SK-N-SH (cell line): ENCODE results near the gene GRAMD1B. TPM values are rescaled to one million over a fixed set of nuclear protein-coding genes. Genes with fewer than 3 reads are reported as not detected.

Experiments
- CTCF ChIA-PET: fragments of 300-600, 350-600 bp; formaldehyde crosslinking; extraction: SDS; loops from one replicate; lab custom pipeline; 2021; lab: Yijun Ruan, JAX
- POLR2A ChIA-PET: fragments of 350-600 bp; sonication (Branson Sonifier 250); formaldehyde crosslinking; extraction: SDS; loops from one replicate; lab custom pipeline; 2020; ENCODE audit warnings: antibody characterized with exemption, inconsistent platforms; lab: Yijun Ruan, JAX
- DNase-seq: peaks from one replicate; pipeline ENCODE4 v3.0.0; 2012
- H2AFZ ChIP-seq: fragments of 200-600 bp; sonication (generic); 2 replicates; pipeline ENCODE4 v1.8.1; 2016; ENCODE audit warnings: antibody characterized with exemption, mild to moderate bottlenecking, low read depth
- H3F3A ChIP-seq: fragments of 200-600 bp; sonication (generic); replicated peaks from 2 replicates; pipeline ENCODE3; 2016; ENCODE audit warnings: antibody characterized with exemption, mild to moderate bottlenecking; ENCODE audit not compliant: insufficient read depth
- H3K27ac ChIP-seq, 2 experiments: fragments of 200-500 bp in 1 of 2; fragments of 200-600 bp in 1 of 2; sonication (Bioruptor generic) in 1 of 2; sonication (generic), shearing (Covaris generic) in 1 of 2; 2 replicates each; pipeline versions ENCODE4 v1.5.1 to v1.6.1; 2014 to 2016; ENCODE audit warnings: low read depth in 2 of 2, inconsistent platforms in 1 of 2, low read length in 1 of 2, mild to moderate bottlenecking in 1 of 2, mixed read lengths in 1 of 2
- H3K27me3 ChIP-seq: fragments of 200-600 bp; sonication (generic), shearing (Covaris generic); 2 replicates; pipeline ENCODE4 v1.6.1; 2016; ENCODE audit warnings: mixed run types; ENCODE audit not compliant: insufficient read depth
- H3K36me3 ChIP-seq, 2 experiments: fragments of 200-500 bp in 1 of 2; fragments of 200-600 bp in 1 of 2; sonication (Bioruptor generic) in 1 of 2; sonication (generic) in 1 of 2; replicated peaks in 1 of 2; 2 replicates each; pipeline versions ENCODE3 to v1.5.1; 2014 to 2016; ENCODE audit warnings: low read length in 1 of 2, mild to moderate bottlenecking in 1 of 2; ENCODE audit not compliant: insufficient read depth in 2 of 2, control insufficient read depth in 1 of 2
- H3K4me1 ChIP-seq, 2 experiments: fragments of 200-500 bp in 1 of 2; fragments of 200-600 bp in 1 of 2; sonication (Bioruptor generic) in 1 of 2; sonication (generic), shearing (Covaris generic) in 1 of 2; 2 replicates each; pipeline versions ENCODE4 v1.5.1 to v1.6.1; 2014 to 2016; ENCODE audit warnings: low read depth in 1 of 2, low read length in 1 of 2, mixed run types in 1 of 2; ENCODE audit not compliant: insufficient read depth in 2 of 2, control insufficient read depth in 1 of 2
- H3K4me2 ChIP-seq: fragments of 200-600 bp; sonication (generic), shearing (Covaris generic); 2 replicates; pipeline ENCODE4 v1.6.1; 2017; ENCODE audit warnings: mixed run types
- H3K4me3 ChIP-seq, 2 experiments: fragments of 200-500 bp in 1 of 2; fragments of 200-600 bp in 1 of 2; sonication (Bioruptor generic) in 1 of 2; sonication (generic), shearing (Covaris generic) in 1 of 2; 2 replicates each; pipeline versions ENCODE4 v1.5.1 to v1.8.1; 2014 to 2016; ENCODE audit warnings: low read depth in 2 of 2, inconsistent platforms in 1 of 2, low read length in 1 of 2, mild to moderate bottlenecking in 1 of 2, mixed read lengths in 1 of 2, moderate library complexity in 1 of 2
- H3K79me2 ChIP-seq: fragments of 200-600 bp; sonication (generic); 2 replicates; pipeline ENCODE4 v1.8.1; 2017; ENCODE audit warnings: mild to moderate bottlenecking; ENCODE audit not compliant: insufficient read depth
- H3K9ac ChIP-seq: fragments of 200-600 bp; sonication (generic); 2 replicates; pipeline ENCODE4 v1.6.1; 2017; ENCODE audit warnings: mixed run types
- H3K9me2 ChIP-seq: fragments of 200-600 bp; sonication (generic); 2 replicates; pipeline ENCODE4 v1.6.1; 2017; ENCODE audit warnings: mixed run types
- H3K9me3 ChIP-seq: fragments of 200-600 bp; sonication (generic); 2 replicates; pipeline ENCODE4 v1.6.1; 2017; ENCODE audit warnings: mixed run types, mild to moderate bottlenecking, moderate library complexity
- H4K20me1 ChIP-seq: fragments of 200-600 bp; sonication (generic); 2 replicates; pipeline ENCODE4 v1.6.1; 2017; ENCODE audit warnings: mild to moderate bottlenecking, mixed run types; ENCODE audit not compliant: insufficient read depth
- CHD2 ChIP-seq: fragments of 150-350 bp; IDR thresholded peaks from 2 replicates; pipeline ENCODE4 v1.6.1; 2018; ENCODE audit warnings: low read length; ENCODE audit not compliant: partially characterized antibody
- ELF1 ChIP-seq: IDR thresholded peaks from 2 replicates; pipeline ENCODE4 v1.4.0; 2012
- FOXM1 ChIP-seq: IDR thresholded peaks from 2 replicates; pipeline ENCODE4 v1.4.0; 2012; ENCODE audit warnings: low read depth, mild to moderate bottlenecking
- GABPA ChIP-seq: IDR thresholded peaks from 2 replicates; pipeline ENCODE4 v1.4.0; 2012; ENCODE audit warnings: low read depth, mild to moderate bottlenecking
- JUND ChIP-seq: IDR thresholded peaks from 2 replicates; pipeline ENCODE4 v1.4.0; 2012
- MAX ChIP-seq: IDR thresholded peaks from 2 replicates; pipeline ENCODE4 v1.4.0; 2012; ENCODE audit warnings: low read depth
- MEF2A ChIP-seq: IDR thresholded peaks from 2 replicates; pipeline ENCODE4 v1.4.0; 2012; ENCODE audit warnings: low read depth, borderline replicate concordance
- MXI1 ChIP-seq: IDR thresholded peaks from 2 replicates; pipeline ENCODE4 v1.6.1; 2012; ENCODE audit warnings: mild to moderate bottlenecking, low read depth, low read length, improper control_type of control experiment
- NFIC ChIP-seq: IDR thresholded peaks from 2 replicates; pipeline ENCODE4 v1.4.0; 2012; ENCODE audit warnings: borderline replicate concordance
- SIN3A ChIP-seq: IDR thresholded peaks from 2 replicates; pipeline ENCODE4 v1.6.1; 2012; ENCODE audit warnings: low read depth, mild to moderate bottlenecking, low read length, moderate library complexity, borderline replicate concordance
- TAF1 ChIP-seq: IDR thresholded peaks from 2 replicates; pipeline ENCODE4 v1.6.1; 2012; ENCODE audit warnings: low read depth, mild to moderate bottlenecking, low read length, moderate library complexity, borderline replicate concordance
- TCF12 ChIP-seq: IDR thresholded peaks from 2 replicates; pipeline ENCODE4 v1.4.0; 2012
- YY1 ChIP-seq: IDR thresholded peaks from 2 replicates; pipeline ENCODE4 v1.4.0; 2012; ENCODE audit warnings: low read depth, mild to moderate bottlenecking
- WGBS: methylation state at CpG from one replicate; pipeline ENCODE4 v1.1.6; 2017; ENCODE audit warnings: low lambda C conversion rate; 5-methylcytosine and 5-hydroxymethylcytosine counted together
- polyA plus RNA-seq, 3 experiments: library from polyadenylated mRNA; depleted of rRNA; stranded (reverse); fragments of >200 nt; gene quantifications; 2 replicates each; pipeline ENCODE4 v1.2.3, GENCODE V29; 2012
- TF ChIP-seq, protein P1 (sequence below): fragments of 150-350 bp; IDR thresholded peaks from 2 replicates; pipeline ENCODE4 v1.6.1; 2017; ENCODE audit warnings: antibody characterized with exemption, low read length, low read depth, borderline replicate concordance
- TF ChIP-seq, protein P2 (sequence below): IDR thresholded peaks from 2 replicates; pipeline ENCODE4 v1.4.0; 2012; ENCODE audit warnings: low read depth, borderline replicate concordance
- TF ChIP-seq, protein P3 (sequence below): IDR thresholded peaks from 2 replicates; pipeline ENCODE4 v1.4.0; 2012; ENCODE audit warnings: low read depth, borderline replicate concordance

The GRAMD1B gene
- polyA plus RNA-seq, 1 of the 3 experiments (the other 2 are of a cell fraction) = 14.5 TPM

GRCh38 chr11:123413636-123414035 is 16.4 kb upstream of the GRAMD1B start:
- H3K79me2 ChIP-seq = no peaks in the 10 kb centered on the region
- TF ChIP-seq ELF1 = no peak
- TF ChIP-seq NFIC = no peak
- no peak for TF ChIP-seq YY1
- no peak for TF ChIP-seq MEF2A
- TF ChIP-seq CHD2 = no peak
- TF ChIP-seq GABPA = no peak
- no peak for TF ChIP-seq JUND
- TF ChIP-seq MXI1 = no peak
- TF ChIP-seq, protein P1, sequence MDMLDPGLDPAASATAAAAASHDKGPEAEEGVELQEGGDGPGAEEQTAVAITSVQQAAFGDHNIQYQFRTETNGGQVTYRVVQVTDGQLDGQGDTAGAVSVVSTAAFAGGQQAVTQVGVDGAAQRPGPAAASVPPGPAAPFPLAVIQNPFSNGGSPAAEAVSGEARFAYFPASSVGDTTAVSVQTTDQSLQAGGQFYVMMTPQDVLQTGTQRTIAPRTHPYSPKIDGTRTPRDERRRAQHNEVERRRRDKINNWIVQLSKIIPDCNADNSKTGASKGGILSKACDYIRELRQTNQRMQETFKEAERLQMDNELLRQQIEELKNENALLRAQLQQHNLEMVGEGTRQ = no peak
- TF ChIP-seq, protein P2, sequence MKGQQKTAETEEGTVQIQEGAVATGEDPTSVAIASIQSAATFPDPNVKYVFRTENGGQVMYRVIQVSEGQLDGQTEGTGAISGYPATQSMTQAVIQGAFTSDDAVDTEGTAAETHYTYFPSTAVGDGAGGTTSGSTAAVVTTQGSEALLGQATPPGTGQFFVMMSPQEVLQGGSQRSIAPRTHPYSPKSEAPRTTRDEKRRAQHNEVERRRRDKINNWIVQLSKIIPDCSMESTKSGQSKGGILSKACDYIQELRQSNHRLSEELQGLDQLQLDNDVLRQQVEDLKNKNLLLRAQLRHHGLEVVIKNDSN = no peak
- no peak for TF ChIP-seq MAX
- H3K27ac ChIP-seq = no peak overlapping the region
- H2AFZ ChIP-seq = no peak overlapping the region
- H3K36me3 ChIP-seq = no peaks in the 10 kb centered on the region
- no peaks in the 10 kb centered on the region for H3K9me3 ChIP-seq
- no peak overlapping the region for H3K4me2 ChIP-seq
- H3K9me2 ChIP-seq = no peaks in the 10 kb centered on the region
- no peaks in the 10 kb centered on the region for H4K20me1 ChIP-seq
- 78% methylated on average over 5 of the region's 6 CpGs for WGBS
- POLR2A ChIA-PET = no interaction called here
- H3F3A ChIP-seq = no peaks in the 10 kb centered on the region
- H3K4me3 ChIP-seq = no peak overlapping the region
- CTCF ChIA-PET = interaction anchor here (1.0 to 1.6 kb wide), 2 partner anchors 65 to 153 kb away, joined by 3 read pairs; no protein-coding TSS in a partner anchor
- no peaks in the 10 kb centered on the region for H3K27me3 ChIP-seq
- no peak overlapping the region for H3K9ac ChIP-seq
- no peak for DNase-seq
- H3K4me1 ChIP-seq = peaks cover 0 to 11% of the 10 kb centered on the region in 2 experiments; a peak in 2 of 4 replicates

DNA sequence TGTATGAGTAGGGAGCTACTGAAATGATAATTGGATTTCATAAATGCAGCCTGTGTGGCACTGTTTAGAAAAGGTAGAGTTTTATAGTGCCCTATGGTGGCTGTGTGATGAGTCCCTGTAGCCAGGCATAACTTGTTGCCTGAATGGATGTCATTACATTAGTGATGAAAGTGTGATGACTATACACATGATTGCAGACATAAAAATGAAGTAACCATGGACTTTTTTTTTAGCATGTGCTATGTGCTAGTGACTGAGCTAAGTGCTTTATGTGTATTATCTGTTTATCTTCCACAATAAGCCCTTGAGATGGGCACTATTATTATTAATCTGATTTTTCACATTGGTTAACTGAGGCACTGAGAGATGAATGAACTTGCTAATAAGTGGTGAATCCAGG is 13.5 kb upstream of the GRAMD1B start:
- ChIA-PET POLR2A (no interaction called here), CTCF (interaction anchor here (0.7 to 4.0 kb wide), 3 partner anchors 10 to 155 kb away, joined by 3 to 25 read pairs (median 5); no protein-coding TSS in a partner anchor)
- Histone ChIP-seq H4K20me1 (no peaks in the 10 kb centered on the region), H3K4me2 (no peak overlapping the region), H2AFZ (no peak overlapping the region), H3K27me3 (no peaks in the 10 kb centered on the region), H3K4me1 (no peaks in the 10 kb centered on the region), H3K79me2 (no peaks in the 10 kb centered on the region), H3K36me3 (no peaks in the 10 kb centered on the region), H3K9me3 (no peaks in the 10 kb centered on the region), H3K4me3 (no peak overlapping the region), H3F3A (no peaks in the 10 kb centered on the region), H3K9ac (no peak overlapping the region), H3K9me2 (no peaks in the 10 kb centered on the region), H3K27ac (no peak overlapping the region)
- no peak for TF ChIP-seq ELF1
- no peak for TF ChIP-seq FOXM1
- TF ChIP-seq SIN3A = no peak
- TF ChIP-seq JUND = no peak
- TF ChIP-seq TAF1 = no peak
- TF ChIP-seq, protein P3, sequence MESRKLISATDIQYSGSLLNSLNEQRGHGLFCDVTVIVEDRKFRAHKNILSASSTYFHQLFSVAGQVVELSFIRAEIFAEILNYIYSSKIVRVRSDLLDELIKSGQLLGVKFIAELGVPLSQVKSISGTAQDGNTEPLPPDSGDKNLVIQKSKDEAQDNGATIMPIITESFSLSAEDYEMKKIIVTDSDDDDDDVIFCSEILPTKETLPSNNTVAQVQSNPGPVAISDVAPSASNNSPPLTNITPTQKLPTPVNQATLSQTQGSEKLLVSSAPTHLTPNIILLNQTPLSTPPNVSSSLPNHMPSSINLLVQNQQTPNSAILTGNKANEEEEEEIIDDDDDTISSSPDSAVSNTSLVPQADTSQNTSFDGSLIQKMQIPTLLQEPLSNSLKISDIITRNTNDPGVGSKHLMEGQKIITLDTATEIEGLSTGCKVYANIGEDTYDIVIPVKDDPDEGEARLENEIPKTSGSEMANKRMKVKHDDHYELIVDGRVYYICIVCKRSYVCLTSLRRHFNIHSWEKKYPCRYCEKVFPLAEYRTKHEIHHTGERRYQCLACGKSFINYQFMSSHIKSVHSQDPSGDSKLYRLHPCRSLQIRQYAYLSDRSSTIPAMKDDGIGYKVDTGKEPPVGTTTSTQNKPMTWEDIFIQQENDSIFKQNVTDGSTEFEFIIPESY = no peak
- TF ChIP-seq MXI1 = no peak
- no peak for TF ChIP-seq MAX
- no peak for TF ChIP-seq NFIC
- TF ChIP-seq, protein P1 = no peak
- TF ChIP-seq TCF12 = no peak
- no peak for DNase-seq
